Measurements from ENCODE around the gene SNRK. TPM values are rescaled to one million over a fixed set of nuclear protein-coding genes. Genes with fewer than 3 reads are reported as not detected.

SNRK gene
- total RNA-seq, 1 experiment from 2014 or later, result 12.0 TPM

GRCh38 chr3:43370293-43370980 is 84.1 kb downstream of the SNRK start:
- no peaks in the 10 kb centered on the region for H3K9me3 ChIP-seq (ENCODE audit: control insufficient read depth, low read depth, low read length)
- H3K27ac ChIP-seq (ENCODE audit: insufficient read length, low read depth, low read length), result no peak overlapping the region
- H3K14ac ChIP-seq (ENCODE audit: insufficient read depth, low read length), result no peak overlapping the region
- DNase-seq, result no peak
- no peak overlapping the region for H4K5ac ChIP-seq (ENCODE audit: insufficient read length, low read depth, low read length)
- H3K23me2 ChIP-seq (ENCODE audit: insufficient read length, low read depth, low read length, poor library complexity, severe bottlenecking), result no peaks in the 10 kb centered on the region
- Mint-ChIP-seq H3K4me1 (peaks cover 32 to 33% of the 10 kb centered on the region in 2 experiments), H3K27me3 (ENCODE audit: low read depth) (peaks cover 1% of the 10 kb centered on the region; the same call in 1 of the 2 replicates), H3K4me3 (no peak overlapping the region), H3K36me3 (ENCODE audit: insufficient read depth in 1 of 3, low read depth in 3 of 3) (peaks cover 3 to 15% (median 5%) of the 10 kb centered on the region in 3 experiments; a peak in 5 of 7 replicates), H3K9me3 (no peaks in the 10 kb centered on the region; a peak in 1 of 5 replicates), H3K27ac (no peak overlapping the region)
- H2AFZ ChIP-seq (ENCODE audit: low read length), result no peak overlapping the region
- H3K18ac ChIP-seq (ENCODE audit: insufficient read length, low read depth, low read length), result no peak overlapping the region
- no peak overlapping the region for H4K91ac ChIP-seq (ENCODE audit: insufficient read length, low read depth, low read length)
- H2BK15ac ChIP-seq (ENCODE audit: low read depth, low read length), result no peak overlapping the region
- no peak overlapping the region for H3K4ac ChIP-seq (ENCODE audit: low read depth, low read length)
- H2BK120ac ChIP-seq (ENCODE audit: low read depth, low read length, poor library complexity, severe bottlenecking), result no peak overlapping the region
- H2BK20ac ChIP-seq (ENCODE audit: low read depth, low read length, poor library complexity, severe bottlenecking), result no peak overlapping the region
- no peak overlapping the region for H3K9ac ChIP-seq (ENCODE audit: extremely low read depth, insufficient read length, low read length)
- no peak overlapping the region for H3K23ac ChIP-seq (ENCODE audit: insufficient read length, low read depth, low read length)
- H3K79me2 ChIP-seq (ENCODE audit: insufficient read depth, low read length), result no peaks in the 10 kb centered on the region
- no peaks in the 10 kb centered on the region for H3K79me1 ChIP-seq (ENCODE audit: insufficient read depth, low read depth, low read length, poor library complexity, severe bottlenecking)
- no peak overlapping the region for H2BK5ac ChIP-seq (ENCODE audit: insufficient read length, low read length)
- no peaks in the 10 kb centered on the region for H4K20me1 ChIP-seq (ENCODE audit: control insufficient read depth, insufficient read depth, insufficient read length)
- no peak overlapping the region for H3K56ac ChIP-seq (ENCODE audit: insufficient read length, low read depth, low read length)
- H2BK12ac ChIP-seq (ENCODE audit: insufficient read length, low read depth, low read length), result no peak overlapping the region
- H3K27me3 ChIP-seq (ENCODE audit: insufficient read depth, low read length), result no peaks in the 10 kb centered on the region
- no peak overlapping the region for H2AK5ac ChIP-seq (ENCODE audit: insufficient read length, low read length)
- no peak overlapping the region for H4K8ac ChIP-seq (replicated peaks; ENCODE audit: insufficient read length, low read depth, low read length)
- no peak for TF ChIP-seq CTCF (conservative IDR thresholded peaks at IDR 0.05)
- H3K4me1 ChIP-seq (ENCODE audit: insufficient read depth, low read length), result peaks cover 7% of the 10 kb centered on the region; the same call in 1 of the 2 replicates
- no CpG with 5 or more reads among the region's 6 CpGs for WGBS (ENCODE audit: extremely low coverage, insufficient read length, low lambda C conversion rate)
- no peak overlapping the region for H3K4me2 ChIP-seq (ENCODE audit: insufficient read depth, insufficient read length, low read length)
- no peak overlapping the region for H3T11ph ChIP-seq (ENCODE audit: low read length)
